T-helper 17 cell (primary cell): ENCODE results near the gene TNIP1. TPM values are rescaled to one million over a fixed set of nuclear protein-coding genes. Genes with fewer than 3 reads are reported as not detected.
A peak's percentile ranks its signal among the peaks of the same experiment; 100 is the strongest.

Experiments used
- ATAC-seq: fragments of 150-1000 bp; cut with Tn5 transposase; 2 replicates; pipeline ENCODE4 v1.10.0; 2021; ENCODE audit warnings: mild to moderate bottlenecking, moderate library complexity
- DNase-seq, 3 donors: peaks; one replicate each; pipeline versions ENCODE4 v3.0.0 to v3.0.0-alpha.2; 2020 to 2021
- H3K9me3 ChIP-seq: one replicate; pipeline ENCODE4 v1.7.0; 2013; ENCODE audit warnings: low read length, mild to moderate bottlenecking; ENCODE audit not compliant: control insufficient read depth, poor library complexity, severe bottlenecking
- H3K27ac Mint-ChIP-seq: one replicate; pipeline ENCODE4 v1.8.0; 2022; ENCODE audit warnings: mild to moderate bottlenecking, moderate library complexity, mixed read lengths
- H3K27me3 Mint-ChIP-seq: one replicate; pipeline ENCODE4 v1.8.0; 2022; ENCODE audit warnings: mixed read lengths
- H3K36me3 Mint-ChIP-seq: one replicate; pipeline ENCODE4 v1.8.0; 2022; ENCODE audit warnings: low read depth, mixed read lengths
- H3K4me1 Mint-ChIP-seq: one replicate; pipeline ENCODE4 v1.8.0; 2022; ENCODE audit warnings: mild to moderate bottlenecking, mixed read lengths
- H3K4me3 Mint-ChIP-seq: one replicate; pipeline ENCODE4 v1.8.0; 2022; ENCODE audit warnings: mild to moderate bottlenecking, moderate library complexity, mixed read lengths
- total RNA-seq, 4 donors: library from RNA in 2 of 4; stranded (reverse) in 2 of 4; gene quantifications; one replicate each; pipeline ENCODE4 v1.2.3 and lab custom pipeline; 2022 to 2026

TNIP1 gene
- total RNA-seq, 2 donors from 2014 or later = 227 to 245 TPM

- Mint-ChIP-seq H3K4me1 (peaks cover 28% of the 10 kb centered on the region), H3K27me3 (no peaks in the 10 kb centered on the region), H3K27ac (no peak overlapping the region), H3K36me3 (peaks cover 4% of the 10 kb centered on the region), H3K4me3 (no peak overlapping the region)
- H3K9me3 ChIP-seq = no peaks in the 10 kb centered on the region
- ATAC-seq (no peak), DNase-seq (no peak)
Measured at GRCh38 chr5:151100681-151101080, 19.8 kb upstream of the TNIP1 start.

- no peaks in the 10 kb centered on the region for H3K27me3 Mint-ChIP-seq
- H3K36me3 Mint-ChIP-seq = peaks cover 4% of the 10 kb centered on the region
- no peak for DNase-seq
- H3K27ac Mint-ChIP-seq = peak overlapping the region; percentile 96
- H3K4me1 Mint-ChIP-seq = peaks cover 44% of the 10 kb centered on the region
- peak overlapping the region; percentile 71 for H3K4me3 Mint-ChIP-seq
- ATAC-seq = no peak
- no peaks in the 10 kb centered on the region for H3K9me3 ChIP-seq
Measured at GRCh38 chr5:151098768-151099121, 17.9 kb upstream of the TNIP1 start.

GRCh38 chr5:151097820-151098767 lies 17.3 kb upstream of the TNIP1 start:
- DNase-seq (no peak), ATAC-seq (no peak)
- peak overlapping the region; percentile 96 for H3K27ac Mint-ChIP-seq
- H3K9me3 ChIP-seq = no peaks in the 10 kb centered on the region
- H3K4me1 Mint-ChIP-seq = peaks cover 49% of the 10 kb centered on the region
- H3K27me3 Mint-ChIP-seq = no peaks in the 10 kb centered on the region
- peaks cover 4% of the 10 kb centered on the region for H3K36me3 Mint-ChIP-seq
- peak overlapping the region; percentile 71 for H3K4me3 Mint-ChIP-seq

- no peak for ATAC-seq
- H3K27ac Mint-ChIP-seq = peak overlapping the region; percentile 96
- peaks cover 4% of the 10 kb centered on the region for H3K36me3 Mint-ChIP-seq
- H3K27me3 Mint-ChIP-seq = no peaks in the 10 kb centered on the region
- peaks cover 49% of the 10 kb centered on the region for H3K4me1 Mint-ChIP-seq
- no peak overlapping the region for H3K4me3 Mint-ChIP-seq
- no peak for DNase-seq
- H3K9me3 ChIP-seq = no peaks in the 10 kb centered on the region
Measured at GRCh38 chr5:151097061-151097460, 16.2 kb upstream of the TNIP1 start.

- Mint-ChIP-seq H3K27me3 (no peaks in the 10 kb centered on the region), H3K4me1 (peaks cover 43% of the 10 kb centered on the region), H3K36me3 (no peaks in the 10 kb centered on the region), H3K4me3 (peak overlapping the region; percentile 77), H3K27ac (peak overlapping the region; percentile 96)
- no peak for DNase-seq
- no peaks in the 10 kb centered on the region for H3K9me3 ChIP-seq
- ATAC-seq = no peak
Measured at GRCh38 chr5:151096001-151096373, 15.2 kb upstream of the TNIP1 start.

GRCh38 chr5:151095341-151096000 lies 14.6 kb upstream of the TNIP1 start:
- no peak for DNase-seq

GRCh38 chr5:151094852-151095245 lies 14.0 kb upstream of the TNIP1 start:
- DNase-seq = no peak
- Mint-ChIP-seq H3K4me1 (peaks cover 41% of the 10 kb centered on the region), H3K36me3 (no peaks in the 10 kb centered on the region), H3K4me3 (peak overlapping the region; percentile 84), H3K27me3 (no peaks in the 10 kb centered on the region), H3K27ac (peak overlapping the region; percentile 96)
- ATAC-seq = no peak
- no peaks in the 10 kb centered on the region for H3K9me3 ChIP-seq

More at GRCh38 chr5:151095341-151096000, 14.6 kb upstream of the TNIP1 start:
- peaks cover 43% of the 10 kb centered on the region for H3K4me1 Mint-ChIP-seq
- H3K9me3 ChIP-seq = no peaks in the 10 kb centered on the region
- no peaks in the 10 kb centered on the region for H3K36me3 Mint-ChIP-seq
- H3K27me3 Mint-ChIP-seq = no peaks in the 10 kb centered on the region
- H3K4me3 Mint-ChIP-seq = peak overlapping the region; percentile 77
- no peak for ATAC-seq
- H3K27ac Mint-ChIP-seq = peak overlapping the region; percentile 96

- Mint-ChIP-seq H3K36me3 (no peaks in the 10 kb centered on the region), H3K4me1 (peaks cover 40% of the 10 kb centered on the region)
- DNase-seq = peak; percentile 28 to 43 (median 30)
Measured at GRCh38 chr5:151094030-151094851, 13.4 kb upstream of the TNIP1 start.

GRCh38 chr5:151093476-151093889 lies 12.6 kb upstream of the TNIP1 start:
- H3K9me3 ChIP-seq = no peaks in the 10 kb centered on the region
- Mint-ChIP-seq H3K4me1 (peaks cover 34% of the 10 kb centered on the region), H3K36me3 (no peaks in the 10 kb centered on the region), H3K27ac (peak overlapping the region; percentile 96), H3K27me3 (no peaks in the 10 kb centered on the region), H3K4me3 (peak overlapping the region; percentile 84)
- ATAC-seq = peak; percentile 22
- DNase-seq = no peak

More at GRCh38 chr5:151094030-151094851, 13.4 kb upstream of the TNIP1 start:
- H3K9me3 ChIP-seq = no peaks in the 10 kb centered on the region
- Mint-ChIP-seq H3K27ac (peak overlapping the region; percentile 96), H3K27me3 (no peaks in the 10 kb centered on the region), H3K4me3 (peak overlapping the region; percentile 84)
- ATAC-seq = peak; percentile 83

- ATAC-seq = no peak
- no peaks in the 10 kb centered on the region for H3K27me3 Mint-ChIP-seq
- H3K9me3 ChIP-seq = no peaks in the 10 kb centered on the region
- peak overlapping the region; percentile 96 for H3K27ac Mint-ChIP-seq
- H3K36me3 Mint-ChIP-seq = no peaks in the 10 kb centered on the region
- no peak for DNase-seq
- peaks cover 34% of the 10 kb centered on the region for H3K4me1 Mint-ChIP-seq
- H3K4me3 Mint-ChIP-seq = no peak overlapping the region
Measured at GRCh38 chr5:151092762-151093161, 11.9 kb upstream of the TNIP1 start.

- H3K4me1 Mint-ChIP-seq = peaks cover 41% of the 10 kb centered on the region
- H3K36me3 Mint-ChIP-seq = peaks cover 3% of the 10 kb centered on the region
- H3K27ac Mint-ChIP-seq = peak overlapping the region; percentile 86
- DNase-seq (no peak), ATAC-seq (no peak)
- no peak overlapping the region for H3K4me3 Mint-ChIP-seq
- no peaks in the 10 kb centered on the region for H3K27me3 Mint-ChIP-seq
- H3K9me3 ChIP-seq = no peaks in the 10 kb centered on the region
Measured at GRCh38 chr5:151089726-151090125, 8.9 kb upstream of the TNIP1 start.

- no peaks in the 10 kb centered on the region for H3K9me3 ChIP-seq
- H3K4me1 Mint-ChIP-seq = peaks cover 36% of the 10 kb centered on the region
- no peaks in the 10 kb centered on the region for H3K27me3 Mint-ChIP-seq
- no peak overlapping the region for H3K4me3 Mint-ChIP-seq
- DNase-seq (no peak), ATAC-seq (no peak)
- H3K36me3 Mint-ChIP-seq = peaks cover 3% of the 10 kb centered on the region
- peak overlapping the region; percentile 86 for H3K27ac Mint-ChIP-seq
Measured at GRCh38 chr5:151088986-151089385, 8.2 kb upstream of the TNIP1 start.

- no peak for ATAC-seq
- peaks cover 38% of the 10 kb centered on the region for H3K4me1 Mint-ChIP-seq
- H3K9me3 ChIP-seq = no peaks in the 10 kb centered on the region
- no peak overlapping the region for H3K4me3 Mint-ChIP-seq
- H3K27ac Mint-ChIP-seq = peak overlapping the region; percentile 100
- no peak for DNase-seq
- peaks cover 3% of the 10 kb centered on the region for H3K36me3 Mint-ChIP-seq
- H3K27me3 Mint-ChIP-seq = no peaks in the 10 kb centered on the region
Measured at GRCh38 chr5:151087486-151087885, 6.7 kb upstream of the TNIP1 start.
